Suprapubic skin (tissue), 4 donors: ENCODE measurements around the gene EYS.

ENCODE experiments used
- CTCF ChIP-seq, 2 donors: fragments of 200-600 bp in 1 of 2; fragments of 450-650 bp in 1 of 2; sonication (generic) in 1 of 2; IDR thresholded peaks; one replicate each; pipeline ENCODE4 v1.5.1; 2016 to 2019; ENCODE audit warnings: antibody characterized with exemption in 2 of 2, mild to moderate bottlenecking in 1 of 2, moderate library complexity in 1 of 2
- EP300 ChIP-seq: sonication (generic); formaldehyde crosslinking; IDR thresholded peaks from one replicate; pipeline ENCODE4 v1.6.1; 2017; ENCODE audit warnings: antibody characterized with exemption
- POLR2A ChIP-seq, 2 donors: fragments of 450-650 bp; IDR thresholded peaks; one replicate each; pipeline ENCODE4 v1.6.1; 2017; ENCODE audit warnings: antibody characterized with exemption in 2 of 2, mild to moderate bottlenecking in 2 of 2, moderate library complexity in 2 of 2
- POLR2AphosphoS5 ChIP-seq, 3 donors: sonication (generic); formaldehyde crosslinking; IDR thresholded peaks; one replicate each; pipeline ENCODE4 v1.6.1; 2017; ENCODE audit warnings: antibody characterized with exemption in 3 of 3

- TF ChIP-seq CTCF (IDR thresholded peaks at IDR 0.05) (no peak), POLR2A (IDR thresholded peaks at IDR 0.05) (no peak), EP300 (no peak), POLR2AphosphoS5 (IDR thresholded peaks at IDR 0.05) (no peak)
Measured at GRCh38 chr6:63740709-63741108, 1966.3 kb downstream of the EYS start.
